ENCODE measurements around the gene CLSTN2.

The CLSTN2 gene

DNA sequence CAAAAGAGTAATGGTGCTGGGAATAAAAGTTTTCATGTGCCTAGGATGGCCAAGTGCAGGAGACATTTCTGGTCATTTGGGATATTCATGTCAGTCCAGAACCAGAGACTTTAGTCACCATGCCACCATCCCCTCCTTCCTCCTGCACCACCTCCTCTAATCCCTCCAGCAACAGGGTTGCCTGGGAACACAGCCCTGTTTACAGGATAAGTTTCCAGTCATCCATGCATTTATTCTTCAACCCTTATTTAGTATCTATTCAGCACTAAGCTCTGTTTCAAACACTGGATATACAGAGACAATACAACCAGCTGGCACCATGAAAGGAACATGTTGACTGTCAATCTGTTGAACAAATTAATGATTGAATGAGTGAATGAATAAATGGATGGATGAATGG lies 211.7 kb downstream of the CLSTN2 start:
- Mint-ChIP-seq H3K27me3 (ENCODE audit: low read depth, poor library complexity) (peaks cover 14% of the 10 kb centered on the region), H3K4me1 (peaks cover 6% of the 10 kb centered on the region)

DNA sequence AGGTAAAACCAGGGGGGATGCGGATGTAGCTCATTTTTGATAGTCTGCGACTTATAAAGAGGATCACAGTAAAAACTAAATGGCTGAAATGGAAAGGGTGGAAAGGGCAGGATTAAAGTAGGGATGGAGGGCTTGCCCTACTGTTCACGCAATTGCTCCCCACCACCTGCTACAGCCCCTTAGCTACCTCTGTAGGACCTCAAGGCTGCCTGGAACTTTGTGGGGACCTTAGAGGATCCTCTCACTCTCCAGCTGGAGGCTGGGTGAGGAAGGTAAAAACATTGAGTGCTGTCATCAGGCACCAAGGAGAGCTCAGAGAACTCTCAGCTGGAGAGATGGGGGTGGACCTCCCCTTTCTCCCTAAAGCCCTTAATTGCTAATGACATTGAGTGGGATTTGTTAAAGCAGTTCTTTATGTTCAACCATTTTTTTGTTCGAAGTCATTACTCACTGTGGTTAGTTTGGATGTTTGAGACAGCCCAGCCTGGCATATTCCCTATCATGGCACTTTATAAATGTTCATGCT lies 213.0 kb downstream of the CLSTN2 start:
- Mint-ChIP-seq H3K27ac (no peak overlapping the region), H3K9me3 (no peaks in the 10 kb centered on the region), H3K4me3 (no peak overlapping the region), H3K27me3 (ENCODE audit: low read depth, poor library complexity) (peaks cover 16% of the 10 kb centered on the region), H3K4me1 (peaks cover 6% of the 10 kb centered on the region), H3K36me3 (ENCODE audit: low read depth) (no peaks in the 10 kb centered on the region)
- DNase-seq, result no peak
- TF ChIP-seq, protein P1, sequence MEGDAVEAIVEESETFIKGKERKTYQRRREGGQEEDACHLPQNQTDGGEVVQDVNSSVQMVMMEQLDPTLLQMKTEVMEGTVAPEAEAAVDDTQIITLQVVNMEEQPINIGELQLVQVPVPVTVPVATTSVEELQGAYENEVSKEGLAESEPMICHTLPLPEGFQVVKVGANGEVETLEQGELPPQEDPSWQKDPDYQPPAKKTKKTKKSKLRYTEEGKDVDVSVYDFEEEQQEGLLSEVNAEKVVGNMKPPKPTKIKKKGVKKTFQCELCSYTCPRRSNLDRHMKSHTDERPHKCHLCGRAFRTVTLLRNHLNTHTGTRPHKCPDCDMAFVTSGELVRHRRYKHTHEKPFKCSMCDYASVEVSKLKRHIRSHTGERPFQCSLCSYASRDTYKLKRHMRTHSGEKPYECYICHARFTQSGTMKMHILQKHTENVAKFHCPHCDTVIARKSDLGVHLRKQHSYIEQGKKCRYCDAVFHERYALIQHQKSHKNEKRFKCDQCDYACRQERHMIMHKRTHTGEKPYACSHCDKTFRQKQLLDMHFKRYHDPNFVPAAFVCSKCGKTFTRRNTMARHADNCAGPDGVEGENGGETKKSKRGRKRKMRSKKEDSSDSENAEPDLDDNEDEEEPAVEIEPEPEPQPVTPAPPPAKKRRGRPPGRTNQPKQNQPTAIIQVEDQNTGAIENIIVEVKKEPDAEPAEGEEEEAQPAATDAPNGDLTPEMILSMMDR (IDR thresholded peaks at IDR 0.05), result no peak

More for the DNA sequence above, 211.7 kb downstream of the CLSTN2 start:
- Mint-ChIP-seq H3K36me3 (ENCODE audit: low read depth) (no peaks in the 10 kb centered on the region), H3K4me3 (no peak overlapping the region), H3K27ac (no peak overlapping the region), H3K9me3 (no peaks in the 10 kb centered on the region)
- no peak for DNase-seq
- TF ChIP-seq, protein P1 (IDR thresholded peaks at IDR 0.05), result no peak

DNA sequence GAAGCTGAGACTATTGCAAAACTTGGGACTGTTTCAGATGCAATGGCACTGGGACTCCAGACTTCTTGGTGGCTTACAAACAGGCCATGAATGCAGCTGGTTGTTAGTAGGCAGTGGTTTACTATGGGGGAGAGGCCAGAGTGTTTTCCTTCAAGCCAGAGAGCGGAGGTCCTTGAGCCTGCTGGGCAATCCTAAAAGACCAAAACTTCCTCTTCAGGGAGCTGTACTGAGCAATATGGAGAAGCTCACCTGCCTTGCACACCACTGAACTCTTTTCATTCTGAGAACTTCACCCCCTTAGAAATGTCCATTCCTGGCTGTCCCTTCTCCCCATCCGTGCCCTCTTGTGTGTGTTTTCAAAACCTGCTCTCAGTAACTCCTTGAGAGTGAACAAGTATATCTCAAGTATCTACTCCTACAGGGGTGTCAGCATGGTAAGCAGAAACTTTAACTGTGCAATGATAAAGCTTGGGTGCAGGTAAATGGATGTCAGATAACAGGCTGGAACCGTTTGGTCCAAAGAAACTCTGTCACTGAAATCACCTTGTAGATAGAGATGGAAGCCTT lies 213.9 kb downstream of the CLSTN2 start:
- Mint-ChIP-seq H3K27me3 (ENCODE audit: low read depth, poor library complexity) (peaks cover 14% of the 10 kb centered on the region), H3K27ac (peak overlapping the region; percentile 20), H3K4me1 (peaks cover 6% of the 10 kb centered on the region), H3K36me3 (ENCODE audit: low read depth) (no peaks in the 10 kb centered on the region), H3K9me3 (no peaks in the 10 kb centered on the region), H3K4me3 (no peak overlapping the region)
- TF ChIP-seq, protein P1 (IDR thresholded peaks at IDR 0.05), result no peak
- no peak for DNase-seq

DNA sequence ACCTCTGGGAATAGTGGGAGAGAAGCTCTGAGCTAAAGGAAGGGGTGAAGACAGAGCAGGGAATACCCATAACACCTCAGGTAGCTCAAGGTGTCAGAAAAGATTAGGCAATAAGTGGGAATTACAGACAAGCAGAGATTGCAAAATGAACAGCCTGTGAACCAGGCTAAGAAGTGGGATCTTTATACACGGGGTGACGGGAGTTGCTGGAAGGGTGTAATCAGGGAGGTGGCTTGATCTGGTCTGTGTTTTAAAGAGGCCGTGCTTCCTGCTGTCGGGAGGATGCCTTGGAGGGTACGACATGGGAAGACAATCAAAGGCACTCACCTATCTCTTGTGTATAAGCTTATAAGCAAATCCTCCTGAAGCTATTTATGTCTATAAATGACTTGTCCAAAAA lies 216.3 kb downstream of the CLSTN2 start:
- Mint-ChIP-seq H3K27ac (no peak overlapping the region), H3K27me3 (ENCODE audit: low read depth, poor library complexity) (peaks cover 11% of the 10 kb centered on the region), H3K4me3 (no peak overlapping the region)

DNA sequence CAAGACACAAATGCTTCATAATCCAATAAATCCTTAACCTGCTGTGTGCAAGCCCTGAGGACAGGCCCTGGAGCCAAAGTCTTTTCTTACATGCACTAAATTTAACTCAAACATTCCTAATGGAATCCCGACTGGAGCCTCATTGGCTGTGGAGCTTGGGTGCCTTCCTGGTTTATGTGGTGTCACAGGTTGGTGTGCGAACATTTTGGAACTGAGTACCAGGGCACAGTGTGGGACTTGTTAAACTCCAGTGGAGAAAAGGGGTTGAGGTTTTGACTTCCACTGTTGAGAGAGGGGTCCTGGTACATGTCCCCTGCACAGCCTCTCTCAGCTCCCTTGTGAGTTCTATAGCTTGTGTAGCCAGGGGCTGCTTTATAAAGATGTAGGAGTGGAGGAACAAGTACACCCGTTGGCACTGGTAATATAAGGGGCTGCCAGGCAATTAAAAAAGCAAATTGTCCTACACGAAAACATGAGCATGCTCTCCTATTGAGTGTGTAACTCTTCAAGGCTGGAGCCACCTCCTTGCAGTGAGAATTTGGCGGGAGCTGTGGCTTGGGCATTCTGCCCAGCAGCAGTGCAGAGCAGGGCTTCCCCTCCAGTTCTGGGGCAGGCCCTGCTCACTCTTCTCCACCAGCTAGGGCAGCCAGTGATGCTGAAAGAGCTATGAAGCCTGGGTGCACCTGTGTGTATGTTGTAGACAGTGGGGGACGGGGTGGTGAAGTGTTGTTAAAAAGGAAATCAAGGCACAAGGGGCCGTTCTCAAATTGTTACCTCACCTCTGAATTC lies 218.1 kb downstream of the CLSTN2 start:
- TF ChIP-seq, protein P1 (IDR thresholded peaks at IDR 0.05), result no peak

More for the DNA sequence above, 216.3 kb downstream of the CLSTN2 start:
- H3K4me1 Mint-ChIP-seq, result peaks cover 6% of the 10 kb centered on the region
- H3K9me3 Mint-ChIP-seq, result no peaks in the 10 kb centered on the region
- TF ChIP-seq, protein P1 (IDR thresholded peaks at IDR 0.05), result no peak
- no peak for DNase-seq
- H3K36me3 Mint-ChIP-seq (ENCODE audit: low read depth), result no peaks in the 10 kb centered on the region

More for the DNA sequence above, 218.1 kb downstream of the CLSTN2 start:
- Mint-ChIP-seq H3K4me3 (no peak overlapping the region), H3K36me3 (ENCODE audit: low read depth) (no peaks in the 10 kb centered on the region), H3K27ac (no peak overlapping the region), H3K9me3 (peaks cover 4% of the 10 kb centered on the region), H3K27me3 (ENCODE audit: low read depth, poor library complexity) (peaks cover 8% of the 10 kb centered on the region), H3K4me1 (peaks cover 6% of the 10 kb centered on the region)
- no peak for DNase-seq

All from nephron progenitor cell (in vitro differentiated cells).